OCI-M2 (cell line): ENCODE results near the gene LRRC15.

Experiments
- DNase-seq: peaks from one replicate; lab custom pipeline; 2025; ENCODE audit not compliant: unreplicated experiment; lab: John Stamatoyannopoulos, UW

LRRC15 gene

GRCh38 chr3:194336601-194337355, 32.8 kb downstream of the LRRC15 start:
- DNase-seq = no peak

DNA sequence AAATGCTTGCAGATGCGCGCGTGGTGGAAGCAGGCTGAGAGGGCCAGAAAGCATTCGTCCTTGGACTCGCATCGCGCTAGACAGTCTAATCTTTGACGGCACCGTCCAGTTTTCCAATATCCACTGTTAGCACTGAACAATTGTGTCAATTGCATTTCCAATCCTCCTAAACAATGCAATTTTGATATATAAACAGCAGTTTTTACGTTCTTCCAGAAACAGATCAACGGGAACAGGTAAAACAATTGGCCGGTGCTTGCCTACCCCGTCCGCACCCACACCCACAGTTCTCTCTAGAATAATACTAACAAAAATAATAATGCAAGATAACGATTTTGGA, 35.6 kb downstream of the LRRC15 start:
- DNase-seq = no peak

GRCh38 chr3:194333212-194333980, 36.1 kb downstream of the LRRC15 start:
- no peak for DNase-seq

DNA sequence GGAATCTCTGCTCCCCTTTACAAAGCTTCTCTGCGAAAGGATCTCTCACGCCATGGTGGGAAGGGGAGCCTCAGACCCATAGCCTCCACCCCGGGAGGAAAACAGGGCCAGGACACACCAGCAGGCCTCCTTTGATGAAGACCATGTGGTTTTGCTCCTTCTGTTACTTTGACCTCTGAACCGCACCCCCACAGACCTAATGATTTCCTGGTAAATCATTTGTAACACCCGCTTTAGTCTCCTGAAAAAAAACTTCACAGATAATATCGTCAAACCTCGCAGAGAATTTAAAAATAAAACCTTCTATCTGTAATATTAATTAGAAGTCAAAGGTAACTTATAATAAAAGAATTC, 36.7 kb downstream of the LRRC15 start:
- DNase-seq = no peak

DNA sequence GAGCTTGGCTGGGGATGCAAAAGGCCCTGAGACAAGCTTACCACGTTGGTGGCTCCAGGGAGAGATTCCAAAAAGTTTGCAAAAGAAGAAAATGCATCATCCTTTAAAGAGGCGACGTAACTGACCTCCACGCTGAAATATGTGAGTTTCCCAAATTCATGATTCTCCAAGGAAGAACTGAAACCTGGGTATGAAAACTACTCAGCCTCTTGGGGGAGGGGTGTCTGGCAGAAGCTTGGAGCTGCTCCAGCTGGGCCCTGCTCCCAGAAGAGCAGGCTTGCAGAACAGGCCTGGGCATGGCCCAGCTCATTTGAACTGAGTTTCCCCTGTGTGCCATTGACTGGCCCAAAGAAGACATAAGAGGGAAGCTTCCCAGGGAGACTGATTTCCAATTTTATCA, 39.0 kb downstream of the LRRC15 start:
- no peak for DNase-seq

DNA sequence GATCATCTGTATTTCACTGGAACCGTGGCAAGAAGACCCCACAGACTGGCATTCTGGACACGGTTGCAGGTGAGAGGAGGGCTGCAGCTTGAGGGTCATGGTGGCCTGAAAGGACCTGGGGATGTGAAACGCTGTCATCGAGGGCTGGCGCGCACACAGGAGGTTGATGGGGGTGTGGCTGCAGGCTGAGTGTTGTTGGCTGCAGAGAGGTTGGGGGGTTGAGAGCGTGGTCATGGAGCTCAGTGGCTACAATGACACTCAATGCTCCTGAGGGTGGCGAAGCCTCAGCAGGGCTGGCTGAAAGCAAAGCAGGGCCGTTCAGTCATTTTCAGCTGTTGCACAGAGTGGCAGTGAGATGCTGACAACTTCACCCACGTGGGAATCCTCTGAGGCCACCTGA, 39.4 kb downstream of the LRRC15 start:
- DNase-seq = no peak

DNA sequence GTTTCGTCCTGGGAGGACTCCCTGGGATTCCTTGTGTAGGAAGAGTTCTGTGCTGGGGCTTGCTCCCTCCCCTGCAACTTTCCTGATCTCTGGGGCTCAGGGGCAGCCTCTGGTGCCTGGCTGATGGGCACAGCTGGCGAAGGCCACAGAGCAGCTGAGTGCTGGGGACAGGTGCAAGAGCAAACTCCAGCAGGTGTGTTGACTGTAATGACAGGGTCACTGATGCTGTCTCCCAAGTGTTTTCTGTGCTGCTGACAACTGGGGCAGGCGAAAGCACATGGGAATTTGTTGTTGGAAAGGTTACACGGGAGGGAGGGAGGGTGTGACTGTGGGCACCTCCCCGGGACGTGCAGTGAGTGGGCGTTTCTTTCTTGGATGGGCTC, 40.0 kb downstream of the LRRC15 start:
- DNase-seq = no peak

DNA sequence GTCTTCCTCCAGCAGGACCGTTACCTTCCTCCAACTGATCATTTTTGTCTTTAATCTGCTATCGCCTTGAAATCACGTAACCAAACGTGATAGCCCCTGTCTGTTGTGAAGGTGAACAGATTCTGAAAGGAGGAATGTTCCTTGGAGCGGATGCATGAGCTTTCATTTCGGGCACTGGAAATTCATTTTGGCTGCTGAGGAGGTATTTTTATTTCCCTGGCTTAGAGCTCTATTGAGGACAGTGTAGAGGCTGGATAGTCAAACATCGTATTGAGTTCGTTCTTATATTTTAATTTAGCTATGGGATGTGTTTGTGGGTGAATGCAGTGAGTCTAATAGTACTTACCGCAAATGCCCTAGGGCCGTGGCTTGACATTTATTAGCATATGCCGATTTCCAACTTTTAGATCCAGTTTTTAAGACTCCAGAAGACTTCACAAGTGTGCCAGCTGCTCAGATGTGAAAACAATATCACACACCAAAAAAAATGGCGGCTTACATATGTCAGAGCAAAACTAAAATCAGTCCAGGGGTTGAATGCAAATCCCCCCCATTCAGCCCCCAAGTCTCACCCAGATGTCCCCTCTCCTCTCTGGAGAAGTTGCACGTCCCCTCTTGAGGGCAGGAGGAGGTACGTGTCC, 40.5 kb downstream of the LRRC15 start:
- no peak for DNase-seq

DNA sequence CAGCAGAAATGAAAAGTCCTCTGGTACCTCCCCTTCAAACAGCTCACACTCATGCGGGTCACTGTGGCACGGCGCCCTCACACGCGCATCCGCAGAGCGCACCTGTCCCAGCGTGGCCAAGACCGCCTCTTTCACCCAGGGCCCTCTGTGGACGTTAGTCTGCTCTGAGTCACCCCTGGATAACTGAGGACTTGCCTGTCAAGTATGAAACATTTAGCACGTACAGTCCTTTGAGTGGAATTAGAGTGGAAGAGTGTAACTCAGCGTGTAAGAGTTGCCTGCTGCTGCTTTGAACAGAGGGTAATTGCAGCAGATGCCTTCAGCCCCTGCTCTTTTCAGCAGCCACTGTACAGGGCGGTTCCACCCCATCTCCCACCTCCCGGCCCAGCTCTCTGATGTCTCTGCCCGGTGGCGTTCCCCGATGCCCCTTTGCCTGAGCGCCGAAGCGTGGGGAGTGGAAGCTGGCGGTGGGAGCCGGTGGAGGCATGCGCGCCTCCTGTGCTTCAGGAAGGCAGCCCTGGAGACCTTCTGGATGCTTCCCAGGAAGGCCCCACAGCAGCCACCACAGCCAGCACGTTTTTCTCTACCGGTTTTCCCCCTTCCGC, 41.4 kb downstream of the LRRC15 start:
- DNase-seq = no peak

- DNase-seq = no peak
Measured at GRCh38 chr3:194327218-194328052, 42.1 kb downstream of the LRRC15 start.

DNA sequence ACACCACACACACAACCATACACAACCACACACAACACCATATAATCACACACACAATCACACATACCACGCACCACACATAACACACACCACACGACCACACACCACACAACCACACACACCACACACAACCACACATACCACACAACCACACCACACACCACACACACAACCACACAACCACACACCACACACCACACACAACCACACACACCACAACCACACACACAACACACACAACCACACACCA, 42.6 kb downstream of the LRRC15 start:
- no peak for DNase-seq

GRCh38 chr3:194326192-194326967, 43.2 kb downstream of the LRRC15 start:
- no peak for DNase-seq

- no peak for DNase-seq
Measured at GRCh38 chr3:194325424-194326153, 44.0 kb downstream of the LRRC15 start.

DNA sequence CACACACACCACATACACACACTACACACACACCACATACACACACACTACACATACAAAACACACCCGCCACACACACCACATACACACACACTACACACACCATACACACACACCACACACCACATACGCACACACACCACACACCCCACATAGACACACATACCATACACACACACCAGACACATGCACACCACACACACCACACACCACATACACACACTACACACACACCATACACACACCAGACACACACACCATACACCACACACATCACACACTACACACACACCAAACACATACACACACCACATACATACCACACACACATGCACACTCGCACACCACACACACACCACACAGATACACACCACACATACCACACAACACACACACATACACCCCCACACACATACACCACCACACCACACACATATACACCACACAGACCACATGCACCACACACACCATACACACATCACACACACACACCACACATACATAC, 44.7 kb downstream of the LRRC15 start:
- DNase-seq = no peak

DNA sequence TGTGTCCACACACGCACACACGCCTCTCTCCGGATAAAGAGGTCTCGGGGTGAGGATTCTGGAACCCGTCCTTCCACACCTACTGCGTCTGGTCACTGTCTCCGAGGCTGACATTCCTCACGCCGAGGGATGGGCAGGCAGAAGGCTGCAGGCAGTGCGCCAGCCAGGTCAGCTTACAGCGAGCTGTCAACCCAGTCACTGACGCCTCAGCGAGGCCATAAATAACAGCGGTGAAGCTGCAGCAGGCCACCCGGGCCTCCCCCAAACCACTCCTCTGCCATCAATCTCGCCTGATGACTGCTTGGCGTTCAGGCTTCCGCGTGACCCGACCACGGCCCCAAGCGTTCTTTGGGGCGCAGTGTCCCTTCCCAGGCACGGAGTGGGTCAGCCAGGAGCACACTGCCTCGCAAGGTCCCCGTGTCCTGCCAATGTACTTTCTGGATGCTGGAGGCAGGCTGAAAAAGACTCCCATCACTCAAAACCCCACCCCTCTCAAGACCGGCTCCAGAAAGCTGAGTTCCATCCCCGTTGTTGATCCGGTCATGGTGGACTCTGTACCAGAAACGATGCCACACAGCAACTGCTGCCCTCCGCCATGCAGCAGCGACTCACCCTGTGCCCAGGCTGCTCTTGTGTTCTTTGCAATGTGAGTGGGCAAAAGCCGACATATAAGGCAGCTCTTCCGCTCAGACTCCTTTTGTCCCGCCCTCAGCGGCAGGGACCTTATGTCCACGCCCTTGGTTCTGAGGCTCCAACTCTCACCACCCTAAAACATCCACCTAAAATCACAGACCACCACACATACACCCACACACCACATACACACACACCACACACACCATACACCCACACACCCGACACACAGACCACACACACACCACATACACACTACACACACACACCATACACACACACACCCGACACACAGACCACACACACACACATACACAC, 45.5 kb downstream of the LRRC15 start:
- no peak for DNase-seq

DNA sequence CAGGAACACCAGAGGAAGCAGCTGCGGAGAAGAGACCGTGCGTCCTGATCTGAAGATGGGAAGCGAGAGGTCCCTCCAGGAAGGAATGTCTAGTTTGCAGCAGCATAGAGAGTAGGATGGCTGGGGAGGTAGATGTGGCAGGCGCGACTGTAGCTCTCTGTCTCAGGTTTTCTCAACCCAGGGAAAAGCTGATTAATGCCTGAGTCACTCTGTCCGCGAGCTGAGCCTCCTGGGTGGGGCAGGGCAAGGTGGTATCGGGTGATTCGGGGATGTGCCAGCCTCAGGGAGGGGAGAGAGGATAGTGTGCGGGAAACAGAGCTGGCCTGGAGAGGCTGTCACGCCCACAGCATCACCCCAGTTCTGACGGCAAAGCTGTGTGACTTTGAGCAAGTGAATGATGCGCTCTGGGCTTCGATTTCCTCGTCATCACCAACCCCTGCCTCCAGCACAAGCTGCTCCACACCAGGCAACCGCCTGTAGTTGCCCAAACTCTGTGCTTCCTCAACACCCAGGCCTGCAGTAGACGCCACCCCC, 46.8 kb downstream of the LRRC15 start:
- DNase-seq = no peak

GRCh38 chr3:194321693-194322640, 47.6 kb downstream of the LRRC15 start:
- DNase-seq = no peak
